Anterior cingulate cortex (tissue), 58 donors: ENCODE results near the gene CCDC183.
A peak's percentile ranks its signal among the peaks of the same experiment; 100 is the strongest.
"Not testable (repeated sequence)": the region's sequence is repeated elsewhere in the genome, so short reads cannot be mapped to it uniquely, and the experiment has no call there.

Experiments
- DNase-seq, 58 donors: peaks; one replicate each; lab custom pipeline; 2025; lab: John Stamatoyannopoulos, UW

CCDC183 gene

DNA sequence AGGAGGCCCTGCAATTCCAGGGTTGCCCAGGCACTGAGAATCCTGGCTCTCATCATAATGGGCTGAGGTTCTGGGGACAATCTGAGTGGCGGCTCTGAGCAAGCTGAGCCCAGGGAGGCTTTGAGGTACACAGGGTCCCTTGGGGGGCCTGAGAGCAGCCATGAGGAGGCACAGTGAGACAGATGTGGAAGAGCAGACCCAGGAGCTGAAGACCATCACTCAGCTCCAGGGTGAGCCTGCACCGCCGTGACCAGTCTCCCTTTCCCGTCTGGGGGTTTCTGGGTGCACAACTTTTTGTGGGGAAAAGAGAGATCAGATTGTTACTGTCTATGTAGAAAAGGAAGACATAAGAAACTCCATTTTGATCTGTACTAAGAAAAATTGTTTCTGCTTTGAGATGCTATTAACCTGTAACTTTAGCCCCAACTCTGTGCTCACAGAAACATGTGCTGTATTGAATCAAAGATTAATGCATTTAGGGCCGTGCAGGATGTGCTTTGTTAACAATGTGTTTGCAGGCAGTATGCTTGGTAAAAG, at the start of gene CCDC183:
Gene CCDC183 (plus strand): TSS at position 101 of the 537 bp plus-strand sequence. CDS start 60 bp downstream, at position 161.
- no peak for DNase-seq

DNA sequence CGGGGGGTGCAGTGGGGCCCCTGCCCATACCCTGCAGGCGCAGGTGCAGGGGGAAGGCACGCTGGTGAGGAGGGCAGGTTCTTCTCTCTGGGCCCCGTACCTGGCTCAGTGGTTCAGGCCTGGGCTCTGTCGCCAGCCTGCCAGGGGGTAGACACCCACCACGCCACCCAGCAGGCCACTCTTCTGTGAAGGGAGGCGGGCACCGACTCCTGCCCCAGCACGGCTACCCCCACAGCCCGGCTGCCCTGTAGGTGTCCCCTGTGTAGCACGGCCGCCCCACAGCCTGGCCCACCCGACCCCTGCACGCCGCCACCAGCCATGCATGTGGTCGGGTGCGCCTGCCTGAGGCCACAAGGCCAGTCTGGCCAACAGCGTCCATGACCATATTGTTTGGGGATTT, 49.5 kb upstream of the CCDC183 start:
- DNase-seq, result no peak

- no peak for DNase-seq
These were observed 48.7 kb upstream of the CCDC183 start for GRCh38 chr9:136747161-136748060.

DNA sequence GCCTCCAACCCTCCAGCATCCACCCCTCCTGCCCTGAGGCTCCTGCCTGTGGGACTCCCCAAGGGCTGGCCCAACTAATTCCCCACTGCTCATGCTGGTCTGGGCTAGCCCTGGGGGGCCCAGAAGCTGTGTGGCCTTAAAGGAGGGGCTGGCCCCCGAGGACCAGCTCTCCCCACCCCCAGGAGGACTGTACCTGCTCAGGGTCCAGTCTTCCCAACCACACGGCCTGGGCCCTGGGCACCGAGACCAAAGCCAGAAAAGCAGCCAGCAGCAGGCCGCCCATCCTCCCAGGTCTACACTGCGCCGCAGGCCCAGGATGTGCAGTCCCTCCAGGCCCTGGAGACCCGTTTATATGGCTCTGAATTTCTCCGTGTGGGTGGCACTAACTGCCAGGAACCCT, 47.9 kb upstream of the CCDC183 start, which contains the start of gene LCN6:
Gene LCN6 (minus strand): TSS at position 325 of the 400 bp plus-strand sequence. CDS start 42 bp downstream, at position 283.
- no peak for DNase-seq

- peak in 1 of 58 donors; percentile 15 for DNase-seq
These were observed 47.2 kb upstream of the CCDC183 start for GRCh38 chr9:136748666-136749611.

DNA sequence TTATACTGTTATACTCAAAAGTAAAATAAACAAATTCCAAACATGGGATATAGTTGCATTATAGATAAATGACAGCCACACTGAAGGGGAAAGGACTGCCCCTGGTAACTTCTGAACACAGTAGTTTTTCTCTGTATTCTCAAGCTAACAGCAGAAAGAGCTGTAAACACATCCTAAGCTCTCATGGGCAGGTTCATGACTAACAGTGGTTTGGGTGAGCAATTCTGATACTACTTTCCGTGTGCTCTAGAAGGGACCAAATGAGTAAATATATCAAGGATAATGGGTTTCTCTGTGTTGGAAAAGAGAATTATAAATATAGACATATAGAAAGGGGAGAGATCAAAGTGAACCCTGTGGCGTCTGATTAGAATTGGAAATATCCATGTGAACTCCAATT, 45.6 kb upstream of the CCDC183 start:
- no peak for DNase-seq

DNA sequence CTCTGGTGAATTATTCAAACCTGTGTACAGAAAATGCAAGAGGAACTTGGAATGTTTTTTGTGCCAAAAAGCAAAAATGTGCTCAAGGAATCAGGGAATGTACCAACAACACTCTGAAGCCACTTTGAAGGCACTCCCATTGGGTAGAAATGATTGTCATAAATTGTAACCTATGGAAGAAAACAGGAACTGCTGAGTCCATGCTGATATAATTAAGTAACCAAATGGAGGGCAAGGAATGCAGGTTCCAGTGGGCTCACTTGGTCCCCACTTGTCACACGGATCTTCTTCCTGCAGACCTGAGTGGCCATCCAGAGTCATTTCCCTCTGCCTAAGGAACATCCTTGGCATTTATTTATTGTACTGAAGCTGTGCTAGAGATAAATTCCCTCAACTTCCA, 44.9 kb upstream of the CCDC183 start:
- no peak for DNase-seq

- DNase-seq, result no peak
These were observed 44.3 kb upstream of the CCDC183 start for GRCh38 chr9:136751814-136752213.

GRCh38 chr9:136753371-136754058, 42.6 kb upstream of the CCDC183 start:
- no peak for DNase-seq

- DNase-seq, result no peak
These were observed 42.0 kb upstream of the CCDC183 start for GRCh38 chr9:136754059-136754572.

GRCh38 chr9:136754626-136755301, 41.4 kb upstream of the CCDC183 start:
- DNase-seq, result no peak

GRCh38 chr9:136755302-136756133, 40.6 kb upstream of the CCDC183 start:
- not testable (repeated sequence) for DNase-seq

- DNase-seq, result no peak
These were observed 40.1 kb upstream of the CCDC183 start for GRCh38 chr9:136756134-136756438.

- DNase-seq, result no peak
These were observed 39.3 kb upstream of the CCDC183 start for GRCh38 chr9:136756836-136757235.

DNA sequence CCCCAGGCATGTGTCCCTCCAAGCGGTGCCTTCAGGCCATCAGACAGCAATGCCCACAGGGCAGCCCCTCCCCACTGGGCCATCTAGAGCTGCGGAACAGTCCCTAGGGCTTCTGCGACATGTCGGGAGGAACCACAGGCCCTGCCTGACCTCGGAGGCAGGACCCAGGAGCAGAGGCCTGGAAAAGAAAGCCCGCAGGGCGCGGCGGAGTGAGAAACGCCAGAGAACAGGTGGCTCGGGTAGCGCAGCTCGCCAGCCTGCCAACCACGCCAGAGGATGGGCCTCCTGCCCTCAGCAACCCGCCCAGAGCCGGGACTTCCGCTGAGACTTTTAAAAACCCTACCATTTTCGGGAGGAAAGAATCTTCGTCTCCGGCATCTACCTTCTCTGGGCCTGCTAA, 38.8 kb upstream of the CCDC183 start:
- no peak for DNase-seq

DNA sequence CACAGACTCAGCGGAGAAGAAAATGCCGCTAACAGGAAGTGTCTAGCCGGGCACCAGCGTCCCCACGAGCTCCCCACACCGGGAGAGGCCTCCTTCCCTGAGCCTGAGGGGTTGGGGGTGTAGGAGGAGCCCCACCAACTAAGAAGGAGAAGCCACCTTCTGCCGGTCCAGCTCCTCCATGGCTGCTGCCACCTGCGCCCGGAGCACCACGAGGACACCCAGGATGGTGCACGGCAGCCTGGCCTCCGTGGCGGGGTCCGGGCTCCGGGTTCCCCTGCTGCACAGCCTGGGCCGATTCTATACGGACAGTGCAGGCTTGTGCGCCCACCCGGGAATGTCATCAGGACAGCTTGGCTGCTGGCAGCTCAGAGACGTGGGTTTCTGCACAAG, 38.4 kb upstream of the CCDC183 start:
- no peak for DNase-seq

- DNase-seq, result no peak
These were observed 37.1 kb upstream of the CCDC183 start for GRCh38 chr9:136759001-136759400.

DNA sequence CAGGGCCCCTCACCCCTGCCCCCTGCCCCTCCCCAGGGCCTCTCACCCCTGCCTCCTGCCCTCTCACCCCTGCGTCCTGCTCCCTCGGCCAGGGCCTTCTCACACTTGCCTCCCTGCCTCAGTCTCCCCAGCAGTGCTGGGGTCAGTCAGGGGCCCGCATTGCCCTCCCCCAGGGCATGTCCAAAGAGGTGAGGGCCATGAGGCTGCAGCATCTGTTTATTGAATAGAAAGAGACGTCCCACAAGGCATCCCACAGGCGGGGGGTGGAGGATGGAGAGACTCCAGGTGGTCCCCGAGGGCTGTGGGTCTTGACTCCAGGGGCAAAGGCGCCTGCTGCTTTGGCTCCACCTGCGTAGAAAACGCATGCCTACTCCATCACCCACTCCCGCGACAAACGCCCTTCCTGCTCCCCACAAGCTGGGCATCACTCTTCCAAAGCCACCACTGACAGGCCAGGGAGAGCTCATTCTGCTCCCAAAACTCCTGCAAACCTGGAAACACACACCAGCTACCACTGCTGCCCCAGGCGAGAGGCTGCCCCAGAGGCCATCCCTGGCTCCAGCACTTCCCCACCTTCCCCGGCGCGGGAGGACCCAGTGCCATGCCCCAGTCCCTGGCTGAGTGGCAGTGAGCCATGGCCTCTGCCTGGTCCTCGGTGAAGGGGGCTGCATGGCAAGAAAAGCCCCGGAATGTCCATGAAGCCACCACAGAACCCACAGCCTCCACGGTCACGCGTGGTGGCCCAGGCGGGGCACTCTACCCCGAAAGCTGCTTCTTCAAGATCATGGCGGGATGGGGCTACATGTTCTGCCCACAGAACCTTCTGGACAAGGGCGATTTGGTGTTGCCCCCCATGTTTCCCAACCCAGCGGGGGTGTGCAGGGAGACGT, 36.5 kb upstream of the CCDC183 start:
- no peak for DNase-seq
